Ectodermal cell (in vitro differentiated cells): ENCODE measurements around the gene HCN2.
A peak's percentile ranks its signal among the peaks of the same experiment; 100 is the strongest.

Experiments used
- H3K27ac ChIP-seq: 2 replicates; pipeline ENCODE4 v1.7.0; 2013; ENCODE audit warnings: mild to moderate bottlenecking, low read depth, low read length; ENCODE audit not compliant: insufficient read depth, poor library complexity, severe bottlenecking
- H3K27me3 ChIP-seq: 2 replicates; pipeline ENCODE4 v1.7.0; 2013; ENCODE audit warnings: mild to moderate bottlenecking, low read length; ENCODE audit not compliant: insufficient read depth, control insufficient read depth, poor library complexity, severe bottlenecking
- H3K36me3 ChIP-seq: one replicate; pipeline ENCODE4 v1.7.0; 2013; ENCODE audit warnings: low read length; ENCODE audit not compliant: control insufficient read depth, insufficient read depth
- H3K4me1 ChIP-seq: one replicate; pipeline ENCODE4 v1.7.0; 2013; ENCODE audit warnings: low read length; ENCODE audit not compliant: control insufficient read depth, insufficient read depth
- H3K4me3 ChIP-seq: 2 replicates; pipeline ENCODE4 v1.7.0; 2013; ENCODE audit warnings: low read depth, low read length, control low read depth; ENCODE audit not compliant: insufficient read depth
- H3K9me3 ChIP-seq: 2 replicates; pipeline ENCODE4 v1.7.0; 2013; ENCODE audit warnings: mild to moderate bottlenecking, low read length, moderate library complexity; ENCODE audit not compliant: control insufficient read depth
- WGBS, 2 experiments: methylation state at CpG; one replicate each; pipeline ENCODE4 v1.1.7; 2013; ENCODE audit warnings: missing lambda C conversion rate in 2 of 2; 5-methylcytosine and 5-hydroxymethylcytosine counted together

Gene HCN2

DNA sequence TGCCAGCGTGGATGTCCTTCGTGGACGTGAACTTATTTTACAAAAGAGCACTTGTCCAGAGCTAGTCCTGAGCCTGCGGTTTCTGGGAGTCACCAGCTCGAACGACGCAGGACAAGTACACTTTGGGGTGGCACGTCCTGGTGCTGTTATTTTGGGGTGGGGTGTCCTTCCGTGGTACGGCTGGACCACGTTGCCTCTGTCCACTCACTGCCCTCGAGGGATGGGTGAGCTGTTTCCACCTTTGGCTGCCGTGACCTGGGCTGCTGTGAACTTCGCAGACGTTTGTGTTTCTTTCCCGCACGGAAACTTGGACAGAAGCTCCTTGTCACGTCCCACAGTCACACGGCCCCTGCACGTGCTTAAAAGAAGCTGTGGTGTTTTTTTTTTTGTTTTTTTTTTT, 34.9 kb upstream of the HCN2 start:
- Histone ChIP-seq H3K36me3 (no peaks in the 10 kb centered on the region), H3K4me1 (peaks cover 13% of the 10 kb centered on the region), H3K27ac (no peak overlapping the region), H3K4me3 (no peak overlapping the region), H3K9me3 (no peaks in the 10 kb centered on the region), H3K27me3 (no peaks in the 10 kb centered on the region)
- WGBS, 2 experiments = 91 to 93% methylated on average over 20 of the region's 20 CpGs

DNA sequence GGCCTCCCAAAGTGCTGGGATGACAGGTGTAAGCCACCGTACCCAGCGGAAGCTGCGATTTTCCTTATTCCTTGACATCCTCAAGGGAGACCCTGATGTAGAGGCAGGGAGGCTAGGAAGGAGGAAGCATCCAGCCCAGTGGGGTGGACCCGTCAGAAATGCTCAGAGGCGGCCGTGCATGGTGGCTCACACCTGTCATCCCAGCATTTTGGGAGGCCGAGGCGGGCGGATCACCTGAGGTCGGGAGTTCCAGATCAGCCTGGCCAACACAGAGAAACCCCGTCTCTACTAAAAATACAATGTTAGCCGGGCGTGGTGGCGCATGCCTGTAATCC, 34.2 kb upstream of the HCN2 start:
- H3K36me3 ChIP-seq = no peaks in the 10 kb centered on the region
- H3K4me3 ChIP-seq = no peak overlapping the region
- H3K9me3 ChIP-seq = no peaks in the 10 kb centered on the region
- H3K4me1 ChIP-seq = peaks cover 13% of the 10 kb centered on the region
- no peak overlapping the region for H3K27ac ChIP-seq
- H3K27me3 ChIP-seq = no peaks in the 10 kb centered on the region
- 94 to 96% methylated on average over 14 of the region's 14 CpGs for WGBS, 2 experiments

DNA sequence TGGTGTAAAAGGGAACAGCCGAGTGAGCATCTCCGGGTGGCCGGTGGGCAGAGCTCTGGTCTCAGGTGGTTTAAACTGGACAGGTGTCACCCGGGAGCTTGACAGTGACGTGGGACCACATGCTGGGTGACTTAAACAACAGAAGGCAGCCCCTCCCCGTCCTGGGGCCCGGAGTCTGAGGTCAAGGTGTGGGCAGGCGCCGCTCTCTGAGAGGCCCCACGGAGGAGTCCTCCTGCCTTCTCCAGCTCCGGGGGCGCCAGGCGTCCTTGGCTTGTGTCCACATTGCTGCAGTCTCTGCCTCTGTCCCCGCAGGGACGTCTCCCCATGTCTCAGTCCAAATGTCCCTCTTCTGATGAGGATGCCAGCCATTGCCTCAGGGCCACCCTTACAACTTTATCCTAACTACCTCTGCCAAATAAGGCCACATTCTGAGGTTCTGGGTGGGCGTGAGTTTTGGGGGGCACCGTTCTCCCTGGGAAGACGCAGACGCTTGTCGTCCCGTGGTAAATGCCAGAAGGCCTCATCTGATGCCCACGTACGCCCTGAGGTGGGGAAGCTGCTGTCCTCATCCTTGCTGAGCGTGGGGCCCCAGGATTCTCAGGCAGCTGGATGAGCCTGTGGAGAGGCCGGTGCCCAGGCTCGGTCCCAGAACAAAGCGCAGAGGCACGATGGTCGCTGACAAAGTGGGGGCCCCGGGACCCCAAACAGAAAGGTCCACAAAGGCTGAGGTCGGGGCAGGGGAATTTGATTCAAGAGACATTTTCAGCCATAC, 32.9 kb upstream of the HCN2 start:
- H3K27ac ChIP-seq = no peak overlapping the region
- WGBS, 2 experiments = 90 to 93% methylated on average over 31 of the region's 31 CpGs

DNA sequence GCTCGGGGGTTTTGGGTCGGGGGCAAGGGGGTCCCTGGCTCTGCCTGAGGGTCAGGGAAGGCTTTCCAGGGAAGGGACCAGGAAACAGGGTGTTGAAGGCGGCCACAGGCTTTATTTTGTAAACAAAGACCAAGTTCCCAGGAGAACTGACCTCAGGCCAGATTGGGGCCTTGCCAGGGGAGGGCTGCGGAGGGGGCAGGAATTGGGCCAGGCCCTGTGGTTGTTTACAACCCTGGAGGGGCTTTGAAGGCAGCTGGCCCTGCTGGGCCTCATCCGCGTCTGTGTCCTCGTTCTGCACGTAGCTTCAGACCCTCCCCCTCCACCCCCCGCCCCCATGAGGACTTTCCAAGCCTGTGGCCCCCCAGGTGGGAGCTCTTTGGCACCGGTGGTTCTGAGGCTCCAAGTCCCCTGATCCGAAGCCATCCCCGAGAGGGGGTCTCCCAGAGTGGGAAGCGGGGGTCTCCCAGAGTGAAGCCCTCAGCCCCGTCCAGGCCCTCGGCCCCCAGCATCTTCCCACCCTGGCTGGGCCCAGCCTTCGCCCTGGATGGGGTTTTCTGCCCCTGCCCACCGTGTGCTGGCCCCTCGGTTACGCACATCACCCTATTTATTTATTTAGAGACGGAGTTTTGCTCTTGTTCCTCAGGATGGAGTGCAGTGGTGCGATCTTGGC, 30.8 kb upstream of the HCN2 start:
- H3K36me3 ChIP-seq = no peaks in the 10 kb centered on the region
- H3K4me1 ChIP-seq = peaks cover 13% of the 10 kb centered on the region
- no peak overlapping the region for H3K4me3 ChIP-seq
- WGBS, 2 experiments = 67 to 68% methylated on average over 20 to 21 of the region's 21 CpGs
- H3K27ac ChIP-seq = no peak overlapping the region
- H3K27me3 ChIP-seq = no peaks in the 10 kb centered on the region
- no peaks in the 10 kb centered on the region for H3K9me3 ChIP-seq

More for the DNA sequence above, 32.9 kb upstream of the HCN2 start:
- Histone ChIP-seq H3K4me3 (no peak overlapping the region), H3K36me3 (no peaks in the 10 kb centered on the region), H3K27me3 (no peaks in the 10 kb centered on the region), H3K9me3 (no peaks in the 10 kb centered on the region), H3K4me1 (peaks cover 13% of the 10 kb centered on the region)

DNA sequence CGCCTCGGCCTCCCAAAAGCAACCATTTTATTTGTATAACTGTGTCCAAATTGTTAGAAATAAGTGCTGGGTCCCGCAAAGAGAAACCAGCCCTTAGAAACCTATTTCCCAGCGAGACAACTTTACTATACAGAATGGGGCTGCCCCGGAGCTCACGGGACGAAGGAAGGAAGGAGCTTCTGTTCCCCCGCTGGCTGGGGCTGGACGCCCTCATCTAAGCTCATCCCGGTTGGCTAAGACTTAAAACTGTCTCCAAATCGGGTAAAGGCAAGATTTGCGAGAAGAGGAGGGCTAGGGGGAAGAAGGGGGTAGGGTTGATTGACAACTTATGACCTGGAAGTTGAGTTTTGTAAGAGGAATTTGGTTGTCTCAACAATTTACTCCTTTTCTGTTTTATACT, 29.6 kb upstream of the HCN2 start:
- no peak overlapping the region for H3K4me3 ChIP-seq
- no peaks in the 10 kb centered on the region for H3K36me3 ChIP-seq
- WGBS, 2 experiments = 88 to 90% methylated on average over 12 of the region's 12 CpGs
- H3K9me3 ChIP-seq = no peaks in the 10 kb centered on the region
- H3K27ac ChIP-seq = no peak overlapping the region
- H3K4me1 ChIP-seq = peaks cover 13% of the 10 kb centered on the region
- H3K27me3 ChIP-seq = no peaks in the 10 kb centered on the region

DNA sequence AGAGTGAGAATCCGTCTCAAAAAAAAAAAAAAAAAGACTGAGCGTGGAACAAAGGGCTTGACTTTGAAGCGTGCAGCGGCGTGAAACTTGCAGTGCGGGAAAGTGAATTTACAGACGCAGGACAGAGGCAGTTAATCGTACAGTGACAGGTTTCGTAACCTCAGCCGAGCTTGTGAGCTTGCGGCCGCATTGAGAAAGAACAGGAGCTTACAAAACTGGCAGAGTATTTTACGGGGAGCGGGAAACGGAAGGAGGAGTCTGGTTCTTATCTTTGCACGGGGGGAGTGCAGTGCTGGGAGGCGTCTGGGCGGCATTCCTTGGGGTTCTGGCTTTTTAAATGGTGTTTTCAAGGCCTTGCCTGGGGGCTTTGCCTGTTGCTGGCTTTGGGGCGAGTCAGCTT, 23.3 kb upstream of the HCN2 start:
- H3K36me3 ChIP-seq = peaks cover 8% of the 10 kb centered on the region
- WGBS, 2 experiments = 92 to 93% methylated on average over 19 of the region's 19 CpGs
- H3K4me1 ChIP-seq = no peaks in the 10 kb centered on the region
- no peak overlapping the region for H3K27ac ChIP-seq
- H3K27me3 ChIP-seq = no peaks in the 10 kb centered on the region
- H3K4me3 ChIP-seq = no peak overlapping the region
- no peaks in the 10 kb centered on the region for H3K9me3 ChIP-seq

DNA sequence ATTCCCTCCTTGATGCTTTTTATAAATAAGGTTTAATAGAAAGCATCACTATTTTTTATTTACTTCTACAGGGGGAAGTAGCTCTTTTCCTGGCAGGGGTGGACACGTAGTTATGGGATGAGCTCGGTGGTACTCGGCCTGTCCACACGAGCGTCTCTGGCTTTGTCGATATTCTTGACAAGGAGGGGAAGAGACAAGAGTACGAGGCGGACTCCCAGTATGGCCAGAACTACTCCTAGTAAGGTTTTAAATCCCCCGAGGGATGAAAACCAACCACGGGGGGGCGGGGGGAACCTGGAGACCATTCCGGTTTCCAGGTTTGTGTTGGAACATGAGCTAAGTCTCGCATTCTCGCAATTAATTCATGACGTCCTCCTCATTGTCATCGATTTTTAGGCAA, 22.8 kb upstream of the HCN2 start:
- H3K27me3 ChIP-seq = no peaks in the 10 kb centered on the region
- no peaks in the 10 kb centered on the region for H3K4me1 ChIP-seq
- 91 to 92% methylated on average over 16 of the region's 16 CpGs for WGBS, 2 experiments
- no peaks in the 10 kb centered on the region for H3K9me3 ChIP-seq
- peaks cover 8% of the 10 kb centered on the region for H3K36me3 ChIP-seq
- H3K4me3 ChIP-seq = no peak overlapping the region
- H3K27ac ChIP-seq = no peak overlapping the region

DNA sequence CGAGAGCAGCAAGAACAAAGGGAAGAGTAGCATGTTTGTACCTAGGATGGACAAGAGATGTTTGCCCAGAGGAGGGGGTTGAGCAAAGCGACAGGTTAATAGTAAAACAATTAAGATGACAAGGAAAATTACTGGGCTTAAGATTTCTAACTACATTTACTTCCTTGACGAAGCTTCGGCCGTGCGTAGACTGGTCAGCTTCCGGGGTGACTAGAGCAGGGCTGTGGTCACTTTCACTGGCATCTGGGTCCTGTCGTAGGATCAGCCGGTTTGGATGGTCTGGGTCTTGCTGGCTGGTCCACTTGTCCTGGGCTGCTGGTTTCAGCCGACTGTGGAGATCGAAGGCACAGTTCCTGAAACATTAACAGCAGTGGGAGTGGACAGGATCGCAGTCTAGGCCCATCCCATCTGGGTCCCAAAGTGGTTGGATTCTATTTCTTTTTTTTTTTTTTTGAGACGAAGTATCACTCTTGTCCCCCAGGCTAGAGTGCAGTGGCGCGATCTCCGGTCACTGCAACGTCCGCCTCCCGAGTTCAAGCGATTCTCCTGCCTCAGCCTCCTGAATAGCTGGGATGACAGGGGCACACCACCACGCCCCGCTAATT, 22.3 kb upstream of the HCN2 start:
- no peaks in the 10 kb centered on the region for H3K4me1 ChIP-seq
- peaks cover 8% of the 10 kb centered on the region for H3K36me3 ChIP-seq
- H3K27ac ChIP-seq = no peak overlapping the region
- no peak overlapping the region for H3K4me3 ChIP-seq
- H3K27me3 ChIP-seq = no peaks in the 10 kb centered on the region
- WGBS, 2 experiments = 95% methylated on average over 22 of the region's 22 CpGs
- no peaks in the 10 kb centered on the region for H3K9me3 ChIP-seq

DNA sequence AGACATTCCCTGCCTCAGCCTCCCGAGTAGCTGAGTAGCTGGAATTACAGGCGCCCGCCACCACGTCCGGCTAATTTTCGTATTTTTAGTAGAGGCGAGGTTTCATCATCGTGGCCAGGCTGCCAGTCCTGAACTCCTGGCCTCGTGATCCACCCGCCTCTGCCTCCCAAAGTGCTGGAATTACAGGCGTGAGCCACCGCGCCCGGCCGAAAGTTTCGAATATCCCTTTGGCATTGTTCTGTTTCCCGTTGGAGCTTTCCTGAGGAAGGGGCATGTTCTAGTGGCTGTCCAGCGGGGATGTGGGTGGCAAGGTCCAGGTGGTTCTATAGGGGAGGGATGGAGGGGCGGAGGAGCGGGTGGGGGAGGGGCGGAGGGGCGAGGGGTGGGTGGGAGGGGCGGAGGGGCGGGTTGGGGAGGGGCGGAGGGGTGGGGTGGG, 19.4 kb upstream of the HCN2 start:
- Histone ChIP-seq H3K36me3 (peaks cover 8% of the 10 kb centered on the region), H3K4me1 (peaks cover 10% of the 10 kb centered on the region), H3K4me3 (no peak overlapping the region), H3K27me3 (no peaks in the 10 kb centered on the region), H3K9me3 (no peaks in the 10 kb centered on the region), H3K27ac (no peak overlapping the region)
- 93 to 95% methylated on average over 17 of the region's 25 CpGs for WGBS, 2 experiments

DNA sequence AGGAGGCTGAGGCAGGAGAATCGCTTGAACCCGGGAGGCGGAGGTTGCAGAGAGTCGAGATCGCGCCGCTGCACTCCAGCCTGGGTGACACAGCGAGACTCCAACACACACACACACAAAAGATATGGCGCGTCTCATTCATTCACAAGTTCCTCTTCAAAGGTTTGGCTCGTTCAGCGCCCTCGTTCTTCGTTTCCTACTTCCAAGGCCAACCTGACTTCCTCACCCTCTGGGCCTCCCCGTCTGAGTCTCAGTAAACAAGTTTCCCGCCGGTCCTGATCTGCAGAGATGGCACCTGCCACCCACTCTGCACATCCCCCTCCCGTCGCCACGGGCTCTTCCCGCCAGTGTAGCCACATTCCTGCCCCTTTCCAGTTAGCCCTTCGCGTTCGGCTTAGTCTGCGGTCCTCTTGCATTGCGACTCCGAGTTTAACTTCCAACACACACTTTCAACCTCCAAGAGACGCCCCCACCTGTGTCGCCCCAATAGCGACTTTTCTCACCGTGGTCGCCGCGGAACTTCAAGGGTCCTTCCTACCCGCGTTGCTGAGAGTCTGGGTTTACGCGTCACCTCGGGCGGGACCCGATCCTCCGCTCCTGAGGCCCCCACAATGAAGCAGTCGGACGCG, 18.6 kb upstream of the HCN2 start:
- Histone ChIP-seq H3K4me3 (peak overlapping the region; percentile 98), H3K4me1 (peaks cover 16% of the 10 kb centered on the region), H3K27me3 (no peaks in the 10 kb centered on the region), H3K27ac (peak overlapping the region; percentile 95), H3K36me3 (peaks cover 8% of the 10 kb centered on the region), H3K9me3 (no peaks in the 10 kb centered on the region)
- WGBS, 2 experiments = 12% methylated on average over 45 of the region's 45 CpGs
